Measurements from ENCODE around the gene LIN37.

GRCh38 chr19:35787227-35787799, 38.9 kb downstream of the LIN37 start:
- TF ChIP-seq GLIS3 (CRISPR knock-in tag; IDR thresholded peaks at IDR 0.05) (no peak), PATZ1 (CRISPR knock-in tag; IDR thresholded peaks at IDR 0.05; ENCODE audit: borderline replicate concordance) (no peak), ZNF565 (CRISPR knock-in tag; conservative IDR thresholded peaks at IDR 0.05; ENCODE audit: low read depth) (no peak), CREB5 (CRISPR knock-in tag; IDR thresholded peaks at IDR 0.05; ENCODE audit: low read depth) (no peak), RARB (CRISPR knock-in tag; IDR thresholded peaks at IDR 0.05) (no peak), TOX (CRISPR knock-in tag; IDR thresholded peaks at IDR 0.05; ENCODE audit: borderline replicate concordance) (no peak), SNAI2 (CRISPR knock-in tag; IDR thresholded peaks at IDR 0.05) (no peak), ZC3H10 (CRISPR knock-in tag; IDR thresholded peaks at IDR 0.05) (no peak), ARNTL (CRISPR knock-in tag; IDR thresholded peaks at IDR 0.05; ENCODE audit: borderline replicate concordance, low read depth) (no peak), ZFP30 (CRISPR knock-in tag; IDR thresholded peaks at IDR 0.05) (no peak)
